ENCODE measurements around the gene DEDD2.

The DEDD2 gene

DNA sequence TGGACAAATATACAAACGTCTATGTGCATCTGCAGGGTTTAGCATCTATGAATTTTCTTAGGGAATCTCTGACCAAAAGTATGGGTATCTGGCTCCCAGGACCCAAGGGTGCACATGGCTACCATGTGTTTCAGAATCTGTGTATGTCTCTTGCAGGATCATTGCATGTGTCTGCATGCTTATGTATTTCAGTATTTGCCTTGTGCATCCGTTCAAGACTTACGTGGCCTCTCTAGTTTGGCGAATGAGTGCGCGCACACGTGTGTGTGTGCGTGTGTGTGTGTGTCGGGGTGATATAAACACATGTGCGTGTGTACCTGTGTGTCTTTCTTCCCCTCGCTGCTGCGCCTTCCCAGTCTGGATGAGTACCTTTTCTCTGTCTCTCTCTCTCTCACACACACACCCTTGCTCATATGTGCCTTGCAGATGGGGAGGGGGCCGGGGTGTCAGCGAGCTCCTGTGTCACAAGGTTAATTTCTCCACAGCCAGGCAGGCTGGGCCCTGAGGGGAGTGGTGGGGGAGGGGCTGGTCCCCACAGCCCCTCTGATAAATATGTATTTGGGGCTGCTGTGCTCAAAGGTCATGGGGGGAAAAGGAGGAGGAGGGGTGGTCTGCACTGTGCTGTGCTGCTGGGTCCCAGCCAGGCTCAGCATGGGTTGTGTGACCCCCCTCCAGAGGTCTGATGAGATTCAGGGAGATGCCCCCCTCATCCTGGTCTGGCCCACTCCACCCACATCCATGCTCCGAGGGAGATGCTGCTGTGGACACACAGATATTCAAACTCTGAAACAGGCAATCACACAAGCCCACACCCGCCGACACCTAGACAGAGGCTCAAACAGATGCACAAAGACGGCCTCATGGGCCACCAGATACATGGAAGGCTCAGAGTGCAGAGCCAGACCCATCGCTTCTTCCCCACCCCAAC lies 47.7 kb downstream of the DEDD2 start:
- H3K27me3 Mint-ChIP-seq (ENCODE audit: low read depth, poor library complexity): peaks cover 43% of the 10 kb centered on the region

DNA sequence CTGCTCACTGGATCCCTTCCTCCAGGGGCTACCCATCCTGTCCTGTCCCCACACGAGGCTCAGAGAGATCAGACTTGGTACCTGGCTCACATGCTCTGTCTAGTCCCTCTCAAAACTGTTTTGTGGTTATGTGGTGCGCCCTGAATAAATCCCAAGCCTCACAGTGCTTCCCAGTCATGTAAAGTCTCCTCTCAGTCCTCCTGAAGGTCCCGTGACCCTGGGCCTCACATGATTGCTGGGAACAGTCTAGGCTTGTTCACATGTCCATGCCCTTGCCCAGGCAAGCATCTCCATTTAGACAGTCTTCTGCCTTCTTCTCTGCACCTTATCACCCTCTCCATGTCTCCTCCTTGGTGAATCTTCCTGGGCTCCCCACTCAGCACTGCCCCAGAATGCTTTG lies 49.3 kb downstream of the DEDD2 start:
- TF ChIP-seq, protein P1, sequence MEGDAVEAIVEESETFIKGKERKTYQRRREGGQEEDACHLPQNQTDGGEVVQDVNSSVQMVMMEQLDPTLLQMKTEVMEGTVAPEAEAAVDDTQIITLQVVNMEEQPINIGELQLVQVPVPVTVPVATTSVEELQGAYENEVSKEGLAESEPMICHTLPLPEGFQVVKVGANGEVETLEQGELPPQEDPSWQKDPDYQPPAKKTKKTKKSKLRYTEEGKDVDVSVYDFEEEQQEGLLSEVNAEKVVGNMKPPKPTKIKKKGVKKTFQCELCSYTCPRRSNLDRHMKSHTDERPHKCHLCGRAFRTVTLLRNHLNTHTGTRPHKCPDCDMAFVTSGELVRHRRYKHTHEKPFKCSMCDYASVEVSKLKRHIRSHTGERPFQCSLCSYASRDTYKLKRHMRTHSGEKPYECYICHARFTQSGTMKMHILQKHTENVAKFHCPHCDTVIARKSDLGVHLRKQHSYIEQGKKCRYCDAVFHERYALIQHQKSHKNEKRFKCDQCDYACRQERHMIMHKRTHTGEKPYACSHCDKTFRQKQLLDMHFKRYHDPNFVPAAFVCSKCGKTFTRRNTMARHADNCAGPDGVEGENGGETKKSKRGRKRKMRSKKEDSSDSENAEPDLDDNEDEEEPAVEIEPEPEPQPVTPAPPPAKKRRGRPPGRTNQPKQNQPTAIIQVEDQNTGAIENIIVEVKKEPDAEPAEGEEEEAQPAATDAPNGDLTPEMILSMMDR (IDR thresholded peaks at IDR 0.05): no peak
- H3K27me3 Mint-ChIP-seq (ENCODE audit: low read depth, poor library complexity): peaks cover 32% of the 10 kb centered on the region
- no peak for DNase-seq
- H3K27ac Mint-ChIP-seq: no peak overlapping the region
- H3K9me3 Mint-ChIP-seq: no peaks in the 10 kb centered on the region
- H3K4me3 Mint-ChIP-seq: no peak overlapping the region
- H3K36me3 Mint-ChIP-seq (ENCODE audit: low read depth): no peaks in the 10 kb centered on the region
- H3K4me1 Mint-ChIP-seq: peaks cover 28% of the 10 kb centered on the region

More for the DNA sequence above, 47.7 kb downstream of the DEDD2 start:
- Mint-ChIP-seq H3K9me3 (no peaks in the 10 kb centered on the region), H3K36me3 (ENCODE audit: low read depth) (no peaks in the 10 kb centered on the region), H3K4me1 (peaks cover 38% of the 10 kb centered on the region), H3K27ac (no peak overlapping the region), H3K4me3 (no peak overlapping the region)
- TF ChIP-seq, protein P1 (IDR thresholded peaks at IDR 0.05): no peak
- DNase-seq: no peak

DNA sequence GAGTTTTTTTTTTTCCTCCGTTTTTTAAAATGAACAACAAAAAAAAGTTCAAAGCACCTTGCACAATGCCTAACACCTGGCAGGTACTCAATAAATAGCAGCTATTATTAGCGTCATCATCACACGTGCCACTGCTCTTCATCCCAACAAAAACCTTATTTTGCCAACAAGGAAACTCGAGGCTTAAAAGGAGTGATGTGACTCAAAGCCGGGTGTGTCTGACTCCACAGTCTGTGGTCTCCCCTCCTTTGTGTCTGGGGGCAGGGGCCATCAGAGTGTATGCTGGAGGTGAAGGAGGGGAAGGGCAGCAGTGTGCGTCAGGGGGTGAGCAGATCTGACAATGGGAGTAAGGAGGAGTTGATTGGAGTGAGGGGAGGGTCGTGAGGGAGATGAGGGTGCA lies 51.2 kb downstream of the DEDD2 start:
- H3K27me3 Mint-ChIP-seq (ENCODE audit: low read depth, poor library complexity): peaks cover 31% of the 10 kb centered on the region

DNA sequence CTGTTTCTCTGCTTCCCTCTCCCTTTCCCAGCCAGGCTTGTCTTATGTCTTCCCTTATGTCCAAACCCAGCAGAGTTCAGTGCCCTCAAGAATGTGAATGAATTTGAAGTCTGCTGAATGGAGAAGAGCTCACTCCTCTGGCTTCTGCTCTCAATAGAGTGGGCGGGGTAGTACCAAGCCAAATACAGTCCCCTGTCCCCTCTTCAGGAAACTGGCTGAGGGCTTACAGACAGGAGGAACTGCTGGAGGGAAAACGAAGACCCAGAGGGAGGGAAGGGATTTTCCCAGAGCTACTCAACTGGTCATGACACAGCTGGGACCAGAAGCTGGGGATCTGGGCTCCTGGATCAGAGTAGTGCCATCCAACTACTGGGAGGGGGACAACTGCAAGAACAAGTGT lies 52.3 kb downstream of the DEDD2 start:
- Mint-ChIP-seq H3K9me3 (no peaks in the 10 kb centered on the region), H3K36me3 (ENCODE audit: low read depth) (no peaks in the 10 kb centered on the region), H3K27ac (no peak overlapping the region), H3K27me3 (ENCODE audit: low read depth, poor library complexity) (peaks cover 32% of the 10 kb centered on the region), H3K4me3 (no peak overlapping the region), H3K4me1 (peaks cover 24% of the 10 kb centered on the region)
- TF ChIP-seq, protein P1 (IDR thresholded peaks at IDR 0.05): no peak
- no peak for DNase-seq

More for the DNA sequence above, 51.2 kb downstream of the DEDD2 start:
- TF ChIP-seq, protein P1 (IDR thresholded peaks at IDR 0.05): no peak
- no peak for DNase-seq
- no peaks in the 10 kb centered on the region for H3K9me3 Mint-ChIP-seq
- H3K36me3 Mint-ChIP-seq (ENCODE audit: low read depth): no peaks in the 10 kb centered on the region
- H3K4me1 Mint-ChIP-seq: peaks cover 25% of the 10 kb centered on the region
- H3K4me3 Mint-ChIP-seq: no peak overlapping the region
- H3K27ac Mint-ChIP-seq: no peak overlapping the region

DNA sequence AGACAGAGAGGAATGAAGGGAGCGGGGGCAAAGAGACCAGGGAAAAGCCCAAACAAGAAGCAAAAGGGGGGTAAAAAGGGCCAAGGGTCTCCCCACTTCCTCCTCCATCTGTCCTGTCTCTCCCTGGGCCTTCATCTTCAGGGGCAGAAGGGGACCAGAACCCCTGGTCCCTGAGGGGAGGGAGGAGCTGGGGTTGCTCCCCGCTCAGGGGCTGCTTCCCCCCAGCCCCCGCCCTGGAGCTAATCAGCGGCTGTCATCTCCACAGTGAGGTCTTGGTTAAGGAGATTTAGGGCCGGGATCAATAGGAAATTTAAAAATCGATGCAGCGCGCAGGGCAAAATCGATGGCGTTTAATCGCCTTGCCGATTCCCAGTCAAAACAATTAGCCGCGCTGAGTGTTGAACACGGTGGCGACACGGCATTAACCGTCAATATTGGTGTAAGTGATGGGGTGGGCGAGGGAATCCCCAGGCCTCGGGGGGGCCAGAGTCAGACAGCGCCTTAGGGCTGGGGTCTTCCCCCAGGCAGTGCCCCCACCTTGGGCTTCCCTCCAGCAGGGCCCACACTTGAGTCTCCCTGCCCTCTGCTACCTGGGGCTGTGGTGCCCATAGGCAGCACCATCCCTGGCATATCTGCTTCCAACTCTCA lies 55.7 kb downstream of the DEDD2 start:
- peaks cover 24% of the 10 kb centered on the region for H3K4me1 Mint-ChIP-seq
- no peak overlapping the region for H3K4me3 Mint-ChIP-seq
- DNase-seq: no peak
- H3K27me3 Mint-ChIP-seq (ENCODE audit: low read depth, poor library complexity): peaks cover 40% of the 10 kb centered on the region
- TF ChIP-seq, protein P1 (IDR thresholded peaks at IDR 0.05): no peak
- no peak overlapping the region for H3K27ac Mint-ChIP-seq
- no peaks in the 10 kb centered on the region for H3K9me3 Mint-ChIP-seq
- H3K36me3 Mint-ChIP-seq (ENCODE audit: low read depth): no peaks in the 10 kb centered on the region

All from nephron progenitor cell (in vitro differentiated cells).